GM04503 (cell line): ENCODE measurements around the gene KCNN3.

ENCODE experiments used
- DNase-seq: peaks from one replicate; pipeline ENCODE4 v3.0.0-alpha.2; 2012; ENCODE audit warnings: low read depth

Gene KCNN3

DNA sequence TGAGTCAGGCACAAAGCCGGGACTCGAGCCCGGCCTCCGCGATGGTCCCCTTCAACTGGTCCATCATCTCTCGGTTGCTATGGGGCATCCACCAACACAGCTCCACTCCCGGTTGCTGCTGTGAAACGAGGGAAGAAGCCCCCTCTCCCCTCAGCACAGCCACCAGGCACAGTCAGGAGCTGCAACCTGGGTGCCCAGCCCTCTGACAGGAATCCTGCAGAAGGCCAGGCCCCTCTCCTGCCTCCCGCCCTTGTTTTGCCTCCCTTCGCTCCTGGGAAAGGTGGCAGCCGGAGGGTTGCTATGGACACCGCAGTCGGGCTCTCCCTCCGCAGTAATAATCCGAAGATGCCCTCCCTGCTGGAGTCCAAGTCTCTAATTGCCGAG lies 8.9 kb upstream of the KCNN3 start:
- DNase-seq: no peak

GRCh38 chr1:154878371-154879037 lies 8.4 kb upstream of the KCNN3 start:
- DNase-seq: no peak

DNA sequence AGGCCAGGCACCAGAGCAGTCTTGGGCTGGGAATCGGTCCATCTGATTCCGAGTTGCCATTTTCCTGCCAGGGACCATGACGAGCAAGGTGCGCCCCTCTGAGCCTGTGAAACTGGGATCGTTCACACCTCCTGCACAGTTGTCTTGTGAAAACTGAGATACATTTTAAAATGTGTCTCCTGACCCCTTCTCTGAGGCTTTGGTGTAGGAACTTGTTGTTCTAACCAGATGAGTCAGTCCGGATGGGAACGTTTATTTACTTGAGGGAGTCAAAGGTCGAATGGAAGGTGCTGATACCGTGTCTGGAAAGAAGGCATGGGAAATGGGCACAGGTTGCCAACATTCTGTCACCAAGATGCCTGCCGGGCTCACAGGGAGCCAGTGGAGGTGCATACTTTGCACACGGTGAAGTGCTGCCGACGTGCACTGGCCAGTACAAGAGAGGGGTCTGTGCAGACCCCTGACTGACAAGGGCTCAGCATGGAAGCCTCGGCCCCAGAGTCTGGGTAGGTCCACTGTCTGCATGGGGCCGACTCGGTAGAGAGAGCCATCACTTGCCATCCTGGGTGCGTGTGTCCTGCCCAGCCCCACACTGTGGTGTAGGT lies 7.4 kb upstream of the KCNN3 start:
- no peak for DNase-seq

DNA sequence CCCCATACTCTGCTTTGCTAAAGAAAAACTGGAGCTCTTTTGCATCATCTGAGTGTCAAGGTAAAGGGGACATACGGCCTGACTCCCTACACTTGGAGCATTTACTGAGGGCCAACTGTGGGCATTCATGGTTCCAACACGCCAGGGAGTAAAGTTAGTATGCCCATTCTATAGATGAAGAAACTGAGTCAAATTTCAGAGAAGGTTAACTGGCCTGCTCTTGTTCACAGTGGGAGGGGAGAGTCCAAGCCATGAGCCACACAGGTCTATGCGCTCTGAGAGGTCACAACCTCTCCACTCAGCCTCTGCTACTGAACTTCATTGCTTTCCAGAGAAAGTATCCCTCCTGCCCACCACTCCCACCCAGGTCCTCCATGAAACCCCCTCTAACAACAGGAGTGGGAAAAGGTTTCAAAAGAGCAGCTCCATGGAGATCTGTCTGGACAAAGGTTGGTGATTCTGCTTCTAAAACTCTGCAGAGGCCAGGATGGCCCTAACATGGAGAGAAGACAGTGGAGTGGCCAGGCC lies 6.8 kb upstream of the KCNN3 start:
- no peak for DNase-seq

GRCh38 chr1:154874465-154874864 lies 4.4 kb upstream of the KCNN3 start:
- no peak for DNase-seq

GRCh38 chr1:154873321-154873950 lies 3.4 kb upstream of the KCNN3 start:
- DNase-seq: no peak

DNA sequence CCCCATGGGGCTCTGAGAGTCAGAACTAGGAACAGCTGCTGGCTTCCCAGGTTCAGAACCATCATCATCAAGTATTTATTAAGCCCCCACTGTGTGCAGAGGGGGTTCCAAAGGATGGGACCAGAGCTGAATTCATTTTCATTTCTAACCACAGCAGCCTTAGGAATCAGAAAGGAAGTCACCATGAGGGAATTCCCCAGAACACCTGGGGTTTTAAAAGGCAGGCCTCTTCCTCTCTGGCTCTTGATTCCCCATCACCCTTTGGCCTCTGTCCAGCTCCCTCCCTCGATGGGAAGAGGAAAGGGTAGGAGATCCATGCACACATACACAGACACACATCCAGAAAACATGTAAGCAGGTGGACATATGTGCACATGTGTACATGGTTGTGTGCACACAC lies 1.3 kb upstream of the KCNN3 start:
- no peak for DNase-seq

- no peak for DNase-seq
Measured at GRCh38 chr1:154870734-154871133, 653 bp upstream of the KCNN3 start.

DNA sequence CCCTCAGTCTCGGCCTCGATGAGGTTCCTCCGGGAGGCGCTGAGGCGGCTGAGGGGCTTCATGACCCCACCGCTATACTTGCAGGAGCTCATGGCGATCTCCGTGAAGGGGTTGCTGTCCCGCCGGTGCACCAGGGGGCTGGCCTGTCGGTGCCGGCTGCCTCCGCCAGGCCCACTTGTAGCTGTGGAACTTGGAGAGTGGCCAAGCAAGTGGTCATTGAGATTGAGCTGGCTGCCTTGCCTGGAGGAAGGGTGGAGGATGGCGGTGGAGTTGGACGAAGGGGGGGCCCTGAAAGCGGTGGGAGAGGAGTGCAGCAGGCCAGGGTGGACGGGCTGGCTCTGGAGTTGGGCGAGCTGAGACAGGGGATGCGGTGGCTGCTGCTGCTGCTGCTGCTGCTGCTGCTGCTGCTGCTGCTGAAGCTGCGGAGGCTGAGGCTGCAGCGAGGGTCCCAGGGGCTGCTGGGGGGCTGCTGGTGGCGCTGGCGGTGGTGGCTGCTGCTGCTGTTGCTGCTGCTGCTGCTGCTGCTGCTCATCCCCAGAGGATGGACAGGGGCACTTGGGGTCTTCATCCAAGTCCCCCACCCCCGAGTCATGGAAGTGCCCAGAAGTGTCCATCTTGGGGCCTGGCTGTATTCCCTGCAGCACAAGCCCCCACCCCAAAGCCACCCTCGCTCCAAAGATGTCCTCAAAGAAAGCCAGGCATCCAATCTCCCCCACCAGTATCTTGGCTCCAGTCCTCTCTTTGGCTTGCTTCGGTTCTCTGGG lies 548 bp downstream of the KCNN3 start:
- DNase-seq: no peak

DNA sequence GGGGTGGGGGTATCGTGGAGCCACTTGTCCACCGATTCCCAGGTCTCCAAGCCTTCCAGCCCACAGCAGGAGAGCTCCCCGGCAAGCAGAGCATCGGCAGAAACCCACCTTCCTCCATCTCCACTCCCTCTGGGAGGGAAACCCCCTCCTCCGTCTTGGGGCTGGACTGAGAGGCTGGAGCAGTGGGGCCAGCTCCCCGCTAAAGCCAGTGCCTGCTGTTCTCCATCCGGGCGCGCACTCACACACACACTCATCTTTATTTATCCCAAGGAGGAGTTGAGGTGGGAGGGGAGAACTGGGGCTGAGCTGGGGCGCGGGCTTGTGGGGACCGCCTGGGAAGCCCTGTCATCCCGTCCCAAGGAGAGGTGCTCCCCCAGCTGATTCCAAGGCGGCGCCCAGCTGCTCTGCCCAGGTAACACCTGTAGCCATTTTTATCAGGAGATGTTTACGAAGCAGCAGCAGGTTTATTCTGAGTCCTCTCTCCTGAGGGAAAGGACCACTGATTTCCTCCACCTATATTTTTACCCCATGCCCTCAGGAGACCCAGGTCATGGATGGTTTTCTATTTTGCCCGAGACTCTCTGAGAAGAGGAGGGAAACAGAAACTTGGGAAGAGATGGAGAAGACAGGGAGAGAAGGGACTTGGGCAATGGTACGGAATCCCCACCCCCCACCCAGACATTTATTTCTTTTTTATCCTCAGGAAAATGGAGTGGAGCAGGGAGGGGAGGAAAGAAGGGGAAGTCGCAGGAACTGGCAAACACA lies 2.1 kb downstream of the KCNN3 start:
- DNase-seq: no peak

GRCh38 chr1:154867064-154867825 lies 2.8 kb downstream of the KCNN3 start:
- DNase-seq: no peak

- DNase-seq: no peak
Measured at GRCh38 chr1:154866257-154867063, 3.6 kb downstream of the KCNN3 start.

GRCh38 chr1:154865442-154866256 lies 4.4 kb downstream of the KCNN3 start:
- DNase-seq: no peak

GRCh38 chr1:154864189-154864975 lies 5.7 kb downstream of the KCNN3 start:
- DNase-seq: no peak

DNA sequence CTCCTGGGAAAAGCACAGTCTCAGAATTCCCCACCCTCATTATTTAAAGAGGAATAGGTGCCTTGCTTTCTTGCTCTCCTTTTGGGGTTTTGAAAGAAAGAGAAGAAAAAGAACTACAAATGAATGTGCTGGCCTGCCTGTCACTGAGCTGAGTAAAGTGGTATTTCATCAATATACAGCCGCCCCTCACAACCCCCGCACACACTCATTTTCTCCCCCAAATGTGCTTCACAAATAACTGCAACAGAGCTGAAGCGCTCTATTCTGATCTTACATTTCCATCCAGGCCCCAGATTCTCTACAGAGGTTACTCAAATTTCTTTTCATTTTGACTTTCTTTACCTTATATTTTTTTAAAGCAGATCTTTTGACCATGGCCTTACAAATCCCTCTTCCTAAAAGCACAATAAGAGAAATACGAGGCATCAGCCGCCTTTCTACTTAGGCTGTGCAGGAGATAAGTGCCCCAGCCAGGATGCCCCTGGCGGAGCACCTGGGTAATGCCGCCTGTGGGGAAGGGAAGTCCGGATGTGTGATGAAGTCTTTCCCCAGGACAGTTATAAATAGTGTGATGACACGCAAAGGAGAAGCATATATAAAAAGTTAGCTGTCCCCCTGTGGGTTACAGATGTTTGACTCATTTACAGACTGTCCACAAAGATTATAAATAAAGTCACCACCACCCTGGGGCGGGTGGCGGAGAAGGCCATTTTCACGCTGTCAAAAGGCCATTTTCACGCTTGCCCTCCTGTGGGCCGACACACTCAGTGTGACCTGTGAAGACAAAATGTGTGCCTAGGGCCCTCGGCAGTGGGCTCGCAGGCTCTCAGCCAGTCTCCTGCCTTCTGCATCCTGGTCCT lies 6.5 kb downstream of the KCNN3 start:
- DNase-seq: no peak

GRCh38 chr1:154862907-154863306 lies 7.2 kb downstream of the KCNN3 start:
- no peak for DNase-seq

DNA sequence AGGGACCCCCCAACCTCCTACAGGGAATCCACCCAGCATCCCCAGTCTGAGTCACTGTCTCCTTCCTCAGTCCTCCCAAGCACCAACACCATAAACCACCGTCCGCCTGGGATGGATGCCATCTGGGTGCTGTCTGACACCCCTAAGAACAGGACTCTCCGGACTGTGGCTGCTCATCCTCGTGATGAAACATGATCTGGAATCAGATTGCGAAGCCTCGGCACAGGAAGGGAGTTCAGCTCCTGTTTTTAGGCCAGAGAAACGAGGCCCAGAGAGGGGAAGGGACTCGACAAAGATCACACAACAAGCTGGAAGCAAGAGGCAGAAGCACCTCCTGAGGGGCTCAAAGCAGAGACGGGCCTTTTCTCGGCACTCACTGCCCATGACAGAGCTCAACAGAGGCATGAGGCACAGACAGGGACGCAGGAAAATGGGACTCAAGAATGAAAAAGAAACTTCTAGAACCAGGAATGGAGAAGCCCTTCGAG lies 8.4 kb downstream of the KCNN3 start:
- DNase-seq: no peak
